ENCODE data around the gene RNF145. TPM values are rescaled to one million over a fixed set of nuclear protein-coding genes. Genes with fewer than 3 reads are reported as not detected.
"Not testable (repeated sequence)": the region's sequence is repeated elsewhere in the genome, so short reads cannot be mapped to it uniquely, and the experiment has no call there.

The RNF145 gene
- total and polyA plus RNA-seq, 5 donors from 2014 or later, result 8.8 to 67.9 (median 11.3) TPM

GRCh38 chr5:159155960-159156359 is 53.4 kb downstream of the RNF145 start:
- Mint-ChIP-seq H3K36me3 (peaks cover 3% of the 10 kb centered on the region), H3K27ac (peak overlapping the region in 1 of 3 donors; percentile 43), H3K4me1 (peaks cover 12 to 21% (median 16%) of the 10 kb centered on the region in 4 donors), H3K4me3 (no peak overlapping the region), H3K9me3 (no peaks in the 10 kb centered on the region), H3K27me3 (no peaks in the 10 kb centered on the region)
- ATAC-seq (ENCODE audit: low read depth in 2 of 2), result no peak
- H3K27me3 ChIP-seq (ENCODE audit: control insufficient read depth, insufficient read depth, low read length), result no peaks in the 10 kb centered on the region
- DNase-seq, result no peak
- H3K9me3 ChIP-seq (ENCODE audit: control insufficient read depth in 2 of 2, low read length in 2 of 2), result no peaks in the 10 kb centered on the region
- H3K4me3 ChIP-seq (ENCODE audit: low read depth, low read length), result no peak overlapping the region
- peaks cover 41% of the 10 kb centered on the region for H3K36me3 ChIP-seq (ENCODE audit: control insufficient read depth, insufficient read depth, low read length)
- no peak overlapping the region for H3K27ac ChIP-seq (ENCODE audit: insufficient read depth, low read length, poor library complexity, severe bottlenecking)
- H3K4me1 ChIP-seq (ENCODE audit: control insufficient read depth, insufficient read depth, low read length, poor library complexity, severe bottlenecking), result peaks cover 8% of the 10 kb centered on the region

- Histone ChIP-seq H3K27ac (ENCODE audit: insufficient read depth, low read length, poor library complexity, severe bottlenecking) (no peak overlapping the region), H3K36me3 (ENCODE audit: control insufficient read depth, insufficient read depth, low read length) (peaks cover 14% of the 10 kb centered on the region), H3K4me3 (ENCODE audit: low read depth, low read length) (no peak overlapping the region), H3K9me3 (ENCODE audit: control insufficient read depth in 2 of 2, low read length in 2 of 2) (no peaks in the 10 kb centered on the region), H3K4me1 (ENCODE audit: control insufficient read depth, insufficient read depth, low read length, poor library complexity, severe bottlenecking) (peaks cover 8% of the 10 kb centered on the region), H3K27me3 (ENCODE audit: control insufficient read depth, insufficient read depth, low read length) (peaks cover 5% of the 10 kb centered on the region)
- H3K36me3 Mint-ChIP-seq, result no peaks in the 10 kb centered on the region
- no peak overlapping the region for H3K27ac Mint-ChIP-seq
- H3K4me3 Mint-ChIP-seq, result no peak overlapping the region
- H3K4me1 Mint-ChIP-seq, result peaks cover 12 to 17% (median 15%) of the 10 kb centered on the region in 4 donors
- DNase-seq (no peak), ATAC-seq (ENCODE audit: low read depth in 2 of 2) (no peak)
- H3K27me3 Mint-ChIP-seq, result peaks cover 5% of the 10 kb centered on the region
- no peaks in the 10 kb centered on the region for H3K9me3 Mint-ChIP-seq
These were observed 56.5 kb downstream of the RNF145 start for GRCh38 chr5:159152876-159153275.

GRCh38 chr5:159149085-159149484 is 60.3 kb downstream of the RNF145 start:
- Histone ChIP-seq H3K27ac (ENCODE audit: insufficient read depth, low read length, poor library complexity, severe bottlenecking) (no peak overlapping the region), H3K4me1 (ENCODE audit: control insufficient read depth, insufficient read depth, low read length, poor library complexity, severe bottlenecking) (no peaks in the 10 kb centered on the region), H3K27me3 (ENCODE audit: control insufficient read depth, insufficient read depth, low read length) (peaks cover 5% of the 10 kb centered on the region), H3K36me3 (ENCODE audit: control insufficient read depth, insufficient read depth, low read length) (no peaks in the 10 kb centered on the region), H3K9me3 (ENCODE audit: control insufficient read depth in 2 of 2, low read length in 2 of 2) (no peaks in the 10 kb centered on the region), H3K4me3 (ENCODE audit: low read depth, low read length) (no peak overlapping the region)
- ATAC-seq (ENCODE audit: low read depth in 2 of 2), result no peak
- Mint-ChIP-seq H3K27ac (no peak overlapping the region), H3K4me1 (no peaks in the 10 kb centered on the region), H3K4me3 (no peak overlapping the region), H3K27me3 (peaks cover 7% of the 10 kb centered on the region), H3K9me3 (peaks cover 0 to 7% (median 0%) of the 10 kb centered on the region in 7 donors), H3K36me3 (no peaks in the 10 kb centered on the region)
- DNase-seq, result no peak

- no peak overlapping the region for H3K27ac ChIP-seq (ENCODE audit: insufficient read depth, low read length, poor library complexity, severe bottlenecking)
- peaks cover 18% of the 10 kb centered on the region for H3K27me3 Mint-ChIP-seq
- no peak overlapping the region for H3K4me3 Mint-ChIP-seq
- DNase-seq (no peak), ATAC-seq (ENCODE audit: low read depth in 2 of 2) (no peak)
- no peak overlapping the region for H3K27ac Mint-ChIP-seq
- no peaks in the 10 kb centered on the region for H3K9me3 ChIP-seq (ENCODE audit: control insufficient read depth in 2 of 2, low read length in 2 of 2)
- H3K9me3 Mint-ChIP-seq, result peaks cover 0 to 7% (median 0%) of the 10 kb centered on the region in 7 donors
- peaks cover 5% of the 10 kb centered on the region for H3K27me3 ChIP-seq (ENCODE audit: control insufficient read depth, insufficient read depth, low read length)
- H3K36me3 ChIP-seq (ENCODE audit: control insufficient read depth, insufficient read depth, low read length), result no peaks in the 10 kb centered on the region
- H3K4me3 ChIP-seq (ENCODE audit: low read depth, low read length), result no peak overlapping the region
- no peaks in the 10 kb centered on the region for H3K4me1 ChIP-seq (ENCODE audit: control insufficient read depth, insufficient read depth, low read length, poor library complexity, severe bottlenecking)
- H3K36me3 Mint-ChIP-seq, result no peaks in the 10 kb centered on the region
- no peaks in the 10 kb centered on the region for H3K4me1 Mint-ChIP-seq
These were observed 61.4 kb downstream of the RNF145 start for GRCh38 chr5:159147976-159148375.

GRCh38 chr5:159146839-159147238 is 62.5 kb downstream of the RNF145 start:
- H3K4me3 ChIP-seq (ENCODE audit: low read depth, low read length), result no peak overlapping the region

GRCh38 chr5:159145160-159145559 is 64.2 kb downstream of the RNF145 start:
- not testable (repeated sequence) for H3K36me3 Mint-ChIP-seq; H3K27me3 ChIP-seq (ENCODE audit: control insufficient read depth, insufficient read depth, low read length); H3K9me3 Mint-ChIP-seq; DNase-seq; H3K4me3 ChIP-seq (ENCODE audit: low read depth, low read length); H3K9me3 ChIP-seq (ENCODE audit: control insufficient read depth in 2 of 2, low read length in 2 of 2); H3K27ac ChIP-seq (ENCODE audit: insufficient read depth, low read length, poor library complexity, severe bottlenecking); H3K4me1 ChIP-seq (ENCODE audit: control insufficient read depth, insufficient read depth, low read length, poor library complexity, severe bottlenecking); ATAC-seq (ENCODE audit: low read depth in 2 of 2); H3K36me3 ChIP-seq (ENCODE audit: control insufficient read depth, insufficient read depth, low read length); H3K4me1 Mint-ChIP-seq; H3K4me3 Mint-ChIP-seq; H3K27ac Mint-ChIP-seq
- peaks cover 31% of the 10 kb centered on the region for H3K27me3 Mint-ChIP-seq

More at GRCh38 chr5:159146839-159147238, 62.5 kb downstream of the RNF145 start:
- Histone ChIP-seq H3K4me1 (ENCODE audit: control insufficient read depth, insufficient read depth, low read length, poor library complexity, severe bottlenecking) (no peaks in the 10 kb centered on the region), H3K27me3 (ENCODE audit: control insufficient read depth, insufficient read depth, low read length) (peaks cover 5% of the 10 kb centered on the region), H3K36me3 (ENCODE audit: control insufficient read depth, insufficient read depth, low read length) (no peaks in the 10 kb centered on the region), H3K9me3 (ENCODE audit: control insufficient read depth in 2 of 2, low read length in 2 of 2) (no peaks in the 10 kb centered on the region), H3K27ac (ENCODE audit: insufficient read depth, low read length, poor library complexity, severe bottlenecking) (no peak overlapping the region)
- ATAC-seq (ENCODE audit: low read depth in 2 of 2), result no peak
- Mint-ChIP-seq H3K4me1 (no peaks in the 10 kb centered on the region), H3K9me3 (peaks cover 0 to 7% (median 0%) of the 10 kb centered on the region in 7 donors), H3K27me3 (peaks cover 24% of the 10 kb centered on the region), H3K36me3 (no peaks in the 10 kb centered on the region), H3K27ac (no peak overlapping the region), H3K4me3 (no peak overlapping the region)
- no peak for DNase-seq

GRCh38 chr5:159139802-159140201 is 69.6 kb downstream of the RNF145 start:
- Mint-ChIP-seq H3K27ac (no peak overlapping the region), H3K9me3 (peaks cover 0 to 2% (median 0%) of the 10 kb centered on the region in 7 donors), H3K4me1 (no peaks in the 10 kb centered on the region), H3K4me3 (no peak overlapping the region), H3K36me3 (no peaks in the 10 kb centered on the region), H3K27me3 (peaks cover 38% of the 10 kb centered on the region)
- Histone ChIP-seq H3K27ac (ENCODE audit: insufficient read depth, low read length, poor library complexity, severe bottlenecking) (no peak overlapping the region), H3K4me1 (ENCODE audit: control insufficient read depth, insufficient read depth, low read length, poor library complexity, severe bottlenecking) (no peaks in the 10 kb centered on the region), H3K27me3 (ENCODE audit: control insufficient read depth, insufficient read depth, low read length) (peaks cover 2% of the 10 kb centered on the region), H3K4me3 (ENCODE audit: low read depth, low read length) (no peak overlapping the region), H3K9me3 (ENCODE audit: control insufficient read depth in 2 of 2, low read length in 2 of 2) (no peaks in the 10 kb centered on the region), H3K36me3 (ENCODE audit: control insufficient read depth, insufficient read depth, low read length) (no peaks in the 10 kb centered on the region)
- ATAC-seq (ENCODE audit: low read depth in 2 of 2) (no peak), DNase-seq (no peak)

GRCh38 chr5:159135896-159136531 is 73.3 kb downstream of the RNF145 start:
- Mint-ChIP-seq H3K36me3 (no peaks in the 10 kb centered on the region), H3K27me3 (peaks cover 25% of the 10 kb centered on the region), H3K4me1 (no peaks in the 10 kb centered on the region), H3K4me3 (no peak overlapping the region), H3K27ac (no peak overlapping the region), H3K9me3 (no peaks in the 10 kb centered on the region)
- DNase-seq (no peak), ATAC-seq (ENCODE audit: low read depth in 2 of 2) (no peak)
- Histone ChIP-seq H3K4me1 (ENCODE audit: control insufficient read depth, insufficient read depth, low read length, poor library complexity, severe bottlenecking) (no peaks in the 10 kb centered on the region), H3K27me3 (ENCODE audit: control insufficient read depth, insufficient read depth, low read length) (peaks cover 5% of the 10 kb centered on the region), H3K27ac (ENCODE audit: insufficient read depth, low read length, poor library complexity, severe bottlenecking) (no peak overlapping the region), H3K36me3 (ENCODE audit: control insufficient read depth, insufficient read depth, low read length) (no peaks in the 10 kb centered on the region), H3K9me3 (ENCODE audit: control insufficient read depth in 2 of 2, low read length in 2 of 2) (no peaks in the 10 kb centered on the region), H3K4me3 (ENCODE audit: low read depth, low read length) (no peak overlapping the region)
